ENCODE results near the gene FBH1.

The FBH1 gene

DNA sequence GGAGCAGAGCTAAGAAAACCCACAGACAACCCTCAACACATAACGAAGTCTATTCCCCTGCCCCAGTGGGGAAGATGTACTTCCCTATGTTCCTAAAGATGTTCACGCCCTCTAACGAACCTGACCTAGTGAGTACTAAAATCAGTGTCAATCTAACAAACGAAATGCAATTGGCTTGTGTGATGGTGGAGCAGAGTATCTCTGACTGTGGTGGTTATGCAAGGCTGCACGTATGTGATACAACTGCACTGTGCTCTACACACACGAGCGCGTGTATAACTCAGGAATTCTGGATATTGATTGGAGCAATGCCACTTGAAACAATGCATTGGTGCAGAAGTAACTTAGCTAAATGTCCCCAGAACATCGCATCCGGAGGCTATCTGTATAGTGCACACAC is 1.7 kb upstream of the FBH1 start:
- Histone ChIP-seq H2AFZ (ENCODE audit: low read length) (no peak overlapping the region), H3K9me2 (ENCODE audit: low read depth, low read length) (no peaks in the 10 kb centered on the region), H3K27ac (ENCODE audit: low read depth, low read length, poor library complexity, severe bottlenecking) (peak overlapping the region; percentile 19), H3K4me1 (ENCODE audit: insufficient read depth, low read length, severe bottlenecking) (peaks cover 39% of the 10 kb centered on the region), H3K9me3 (ENCODE audit: low read length) (no peaks in the 10 kb centered on the region), H3K4me3 (ENCODE audit: low read depth, low read length, poor library complexity, severe bottlenecking) (peak overlapping the region; percentile 94), H3K36me3 (ENCODE audit: insufficient read depth, low read length) (peaks cover 37% of the 10 kb centered on the region), H4K20me1 (ENCODE audit: insufficient read depth, low read length) (no peaks in the 10 kb centered on the region), H3F3A (ENCODE audit: insufficient read depth, low read length) (no peaks in the 10 kb centered on the region), H3K27me3 (ENCODE audit: insufficient read depth, low read length) (no peaks in the 10 kb centered on the region), H3K9ac (ENCODE audit: low read length) (peak overlapping the region; percentile 95), H3K79me2 (ENCODE audit: insufficient read depth, low read length) (peaks cover 21% of the 10 kb centered on the region), H3K4me2 (ENCODE audit: low read length) (peak overlapping the region; percentile 87)
- TF ChIP-seq EZH2 (IDR thresholded peaks at IDR 0.05; ENCODE audit: borderline replicate concordance, low read length) (no peak), CTCF (IDR thresholded peaks at IDR 0.05; ENCODE audit: low read length) (no peak)

DNA sequence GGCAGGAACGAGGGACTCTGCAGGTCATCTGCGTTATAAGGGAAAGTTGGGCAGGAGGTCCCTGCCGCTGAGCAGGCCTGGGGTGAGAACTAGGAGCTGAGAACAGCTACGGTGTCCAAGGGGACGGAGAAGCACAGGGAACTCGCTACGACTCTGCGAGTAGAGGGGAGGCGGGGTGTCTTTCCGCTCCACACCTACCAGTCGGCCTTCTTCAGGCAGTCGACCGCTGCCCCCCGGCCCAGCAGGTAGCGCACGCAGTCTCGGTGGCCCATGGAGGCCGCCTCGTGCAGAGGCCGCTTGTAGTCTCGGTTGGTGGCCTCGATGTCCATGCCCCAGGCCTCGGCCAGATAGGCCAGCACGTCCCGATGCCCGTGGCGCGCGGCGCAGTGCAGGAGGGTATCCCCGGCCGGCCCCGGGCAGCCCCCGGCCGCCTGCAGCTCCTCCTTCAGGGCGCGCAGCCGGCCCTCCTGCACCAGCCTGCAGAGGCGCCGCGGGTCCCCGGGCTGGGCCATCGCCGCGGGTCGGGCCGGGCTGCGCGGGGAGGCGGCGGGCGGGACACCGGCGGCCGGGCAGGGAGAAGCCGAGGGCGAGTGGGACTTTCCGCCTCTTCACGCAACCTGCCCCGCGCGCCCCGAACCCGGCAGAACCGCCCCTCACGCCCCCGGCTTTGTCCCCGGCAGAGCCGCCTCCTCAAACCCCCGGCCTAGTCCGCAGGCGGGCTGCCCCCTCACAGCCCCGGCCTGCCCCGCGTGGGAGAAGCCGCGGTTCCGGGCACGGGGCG is 1.0 kb upstream of the FBH1 start:
- Histone ChIP-seq H3K4me2 (ENCODE audit: low read length) (peak overlapping the region; percentile 87), H3K79me2 (ENCODE audit: insufficient read depth, low read length) (peaks cover 21% of the 10 kb centered on the region), H3K36me3 (ENCODE audit: insufficient read depth, low read length) (peaks cover 32% of the 10 kb centered on the region; the same call in 1 of the 2 replicates), H3K27me3 (ENCODE audit: insufficient read depth, low read length) (no peaks in the 10 kb centered on the region), H3F3A (ENCODE audit: insufficient read depth, low read length) (no peaks in the 10 kb centered on the region), H3K9ac (ENCODE audit: low read length) (peak overlapping the region; percentile 95), H3K4me1 (ENCODE audit: insufficient read depth, low read length, severe bottlenecking) (peaks cover 39% of the 10 kb centered on the region), H2AFZ (ENCODE audit: low read length) (no peak overlapping the region), H4K20me1 (ENCODE audit: insufficient read depth, low read length) (no peaks in the 10 kb centered on the region), H3K27ac (ENCODE audit: low read depth, low read length, poor library complexity, severe bottlenecking) (peak overlapping the region; percentile 19), H3K9me3 (ENCODE audit: low read length) (no peaks in the 10 kb centered on the region), H3K4me3 (ENCODE audit: low read depth, low read length, poor library complexity, severe bottlenecking) (peak overlapping the region; percentile 94), H3K9me2 (ENCODE audit: low read depth, low read length) (no peaks in the 10 kb centered on the region)
- TF ChIP-seq CTCF (IDR thresholded peaks at IDR 0.05; ENCODE audit: low read length) (no peak), EZH2 (IDR thresholded peaks at IDR 0.05; ENCODE audit: borderline replicate concordance, low read length) (no peak)

DNA sequence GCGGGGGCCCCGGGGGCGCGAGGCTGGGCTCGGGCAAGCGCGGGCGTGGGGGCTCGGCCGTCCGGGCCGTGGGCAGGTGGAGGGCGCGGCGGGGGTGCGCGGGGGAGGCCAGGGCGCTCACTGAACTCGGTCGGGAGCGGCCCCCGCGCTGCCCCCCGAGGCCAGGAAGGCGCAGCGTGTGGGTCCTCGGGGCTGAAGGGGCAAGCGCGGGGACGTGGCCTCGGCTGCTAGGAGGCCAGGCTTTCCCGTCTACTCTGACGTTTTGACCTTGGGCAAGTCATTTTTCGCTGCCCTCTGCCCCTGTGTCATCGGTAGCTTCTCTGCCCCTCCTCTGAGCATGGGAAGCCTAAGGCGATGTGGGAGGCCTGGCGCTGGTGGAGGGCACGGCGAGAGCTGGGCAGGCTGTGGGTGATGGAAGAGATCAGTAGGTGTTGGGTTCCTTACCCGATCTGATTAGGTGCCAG is 441 bp downstream of the FBH1 start:
- Histone ChIP-seq H3K27ac (ENCODE audit: low read depth, low read length, poor library complexity, severe bottlenecking) (peak overlapping the region; percentile 21), H3K9me3 (ENCODE audit: low read length) (no peaks in the 10 kb centered on the region), H3K4me3 (ENCODE audit: low read depth, low read length, poor library complexity, severe bottlenecking) (peak overlapping the region; percentile 94), H3K4me1 (ENCODE audit: insufficient read depth, low read length, severe bottlenecking) (peaks cover 42% of the 10 kb centered on the region), H3K27me3 (ENCODE audit: insufficient read depth, low read length) (no peaks in the 10 kb centered on the region), H3K79me2 (ENCODE audit: insufficient read depth, low read length) (peaks cover 21% of the 10 kb centered on the region), H3F3A (ENCODE audit: insufficient read depth, low read length) (no peaks in the 10 kb centered on the region), H3K9me2 (ENCODE audit: low read depth, low read length) (no peaks in the 10 kb centered on the region), H3K4me2 (ENCODE audit: low read length) (peak overlapping the region; percentile 98), H3K9ac (ENCODE audit: low read length) (peak overlapping the region; percentile 90), H2AFZ (ENCODE audit: low read length) (no peak overlapping the region), H3K36me3 (ENCODE audit: insufficient read depth, low read length) (peaks cover 37% of the 10 kb centered on the region), H4K20me1 (ENCODE audit: insufficient read depth, low read length) (no peaks in the 10 kb centered on the region)
- TF ChIP-seq CTCF (IDR thresholded peaks at IDR 0.05; ENCODE audit: low read length), result no peak
- no peak for TF ChIP-seq EZH2 (IDR thresholded peaks at IDR 0.05; ENCODE audit: borderline replicate concordance, low read length)

Data from OCI-LY1 (cell line).